HG02852 (cell line): ENCODE measurements around the gene HSPA12A.

ENCODE experiments used
- ATAC-seq: cut with Tn5 transposase; IDR thresholded peaks from one replicate; pipeline ENCODE4 v1.9.1; 2021; ENCODE audit warnings: mild to moderate bottlenecking, moderate library complexity; ENCODE audit not compliant: unreplicated experiment

The HSPA12A gene

DNA sequence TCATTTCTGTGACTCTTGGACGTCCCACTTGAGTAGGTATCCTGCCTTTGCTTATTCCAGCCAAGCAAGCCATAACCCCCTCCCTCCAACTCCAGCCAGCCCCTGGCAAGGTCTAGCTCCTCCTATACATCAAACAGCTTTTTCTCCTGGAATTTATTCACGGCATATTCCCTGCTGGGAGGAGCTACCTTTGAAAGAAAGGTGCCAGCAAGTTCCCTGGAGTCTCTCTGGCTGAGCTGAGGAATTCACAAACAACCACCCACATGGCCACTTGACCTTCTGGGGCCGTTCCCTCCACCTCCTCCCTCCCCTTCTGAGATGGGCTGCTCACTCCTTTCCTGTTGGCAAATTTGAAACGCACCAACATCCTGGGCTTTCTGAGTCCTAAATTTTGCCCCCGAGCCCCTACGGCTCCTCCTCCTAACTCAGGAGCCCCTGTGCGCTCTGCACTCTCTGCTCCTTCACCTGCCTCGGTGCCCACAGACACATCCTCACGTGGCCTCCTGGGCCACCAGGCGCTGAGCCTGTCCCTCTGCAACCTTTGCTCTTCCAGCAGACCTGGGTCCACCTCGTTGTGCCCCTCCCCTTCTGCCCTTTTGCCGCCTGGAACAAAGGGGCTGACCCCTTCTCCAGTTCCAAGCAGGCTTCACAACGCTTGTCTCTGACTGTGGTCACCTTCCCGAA is 48.0 kb downstream of the HSPA12A start:
- no peak for ATAC-seq

DNA sequence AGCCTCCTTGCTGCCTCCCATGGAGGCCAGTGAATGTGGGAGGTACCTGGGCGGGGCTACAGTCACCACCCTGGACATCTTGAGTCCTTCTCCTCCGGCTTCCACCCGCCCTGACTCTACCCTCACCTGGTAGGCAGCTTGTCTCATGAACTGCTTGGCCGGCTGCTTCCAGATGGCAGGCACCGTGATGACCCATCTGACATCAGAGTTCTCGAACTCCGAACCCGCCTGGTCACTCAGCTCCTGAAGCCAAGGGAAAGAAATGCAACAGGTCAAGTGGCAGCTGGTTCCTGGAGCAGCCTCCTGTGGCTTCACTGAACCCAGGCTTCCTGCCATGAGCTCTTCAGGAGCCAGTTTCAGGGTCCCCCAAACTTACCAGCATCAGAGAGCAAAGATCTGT is 50.1 kb downstream of the HSPA12A start:
- ATAC-seq = no peak

DNA sequence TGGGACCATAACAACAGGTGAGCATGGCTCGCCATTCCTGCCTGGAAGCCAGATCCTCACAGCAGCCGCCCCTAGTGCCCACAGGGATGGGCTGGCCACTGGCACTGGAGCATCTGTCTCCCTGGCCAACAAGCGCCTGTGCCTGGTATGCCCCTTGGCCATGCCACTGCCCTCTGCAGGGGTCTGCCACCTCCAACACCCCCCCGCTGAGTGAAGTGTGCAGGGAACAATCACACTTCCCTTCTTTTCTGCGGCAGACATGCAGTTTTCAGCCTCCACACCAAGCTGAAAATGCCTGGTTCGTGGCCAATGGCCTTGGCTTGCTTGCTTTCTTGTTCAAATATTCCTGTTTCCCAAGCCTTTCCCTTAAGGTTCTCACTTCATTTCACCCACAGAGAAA is 50.7 kb downstream of the HSPA12A start:
- no peak for ATAC-seq

DNA sequence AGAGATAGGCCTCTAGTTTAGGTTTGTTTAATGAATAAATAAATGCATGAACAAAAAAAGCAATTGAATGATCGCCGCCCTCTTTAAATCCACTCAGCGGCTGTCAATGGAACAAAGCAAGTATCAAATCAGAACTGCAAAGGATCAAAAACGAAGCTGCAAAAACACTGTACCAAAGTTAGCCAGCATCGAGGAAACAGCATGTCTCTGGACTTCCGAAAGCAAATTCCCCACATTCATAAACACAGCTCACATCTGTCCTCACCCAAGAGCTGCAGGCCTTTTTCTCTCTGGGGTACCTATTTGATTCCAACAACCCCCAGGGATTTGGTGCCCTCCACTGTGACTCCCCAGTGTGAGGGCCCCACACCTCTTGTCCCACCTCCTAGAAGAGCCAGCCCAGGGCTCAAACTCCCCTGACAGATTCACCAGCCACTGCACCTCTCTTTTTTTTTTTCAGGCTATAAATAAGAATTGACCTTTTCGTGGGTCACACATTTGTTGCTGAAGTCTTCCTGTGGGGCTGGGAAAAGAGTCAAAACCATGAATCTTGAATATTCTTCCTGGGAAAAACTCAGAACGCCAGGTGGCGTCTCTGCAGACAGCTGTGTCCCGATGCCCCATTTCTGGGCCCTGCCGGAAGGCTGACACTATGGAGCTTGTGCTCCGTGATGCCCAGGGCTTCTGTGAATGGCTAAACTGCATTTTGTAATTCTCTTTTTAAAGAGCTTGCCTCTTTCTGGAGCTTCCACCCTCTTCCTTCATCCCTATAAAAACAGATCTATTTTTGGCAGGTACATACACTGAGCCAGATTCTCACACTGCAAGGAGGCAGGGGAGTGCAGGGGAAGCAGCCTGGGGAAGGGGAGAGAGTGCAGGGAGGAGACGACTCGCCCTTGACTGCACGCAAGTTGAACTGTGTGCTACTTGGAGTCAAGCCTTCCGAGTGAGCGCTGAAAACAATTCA is 51.7 kb downstream of the HSPA12A start:
- no peak for ATAC-seq

DNA sequence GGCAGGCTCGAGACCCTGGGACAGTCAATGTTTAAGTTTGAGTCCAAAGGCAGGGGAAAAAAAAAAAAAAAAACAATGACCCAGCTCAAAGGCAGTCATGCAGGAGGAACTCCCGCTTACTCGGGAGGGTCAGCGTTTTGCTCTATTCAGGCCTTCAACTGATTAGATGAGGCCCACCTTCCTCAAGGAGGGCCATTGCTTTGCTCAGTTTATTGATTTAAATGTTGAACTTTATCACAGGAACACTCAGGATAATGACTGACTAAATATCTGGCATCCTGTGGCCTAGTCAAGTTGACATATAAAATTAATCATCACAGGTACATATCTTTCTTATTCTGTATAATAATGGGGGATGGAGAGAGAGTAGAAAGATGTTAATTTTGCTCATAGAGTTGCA is 52.6 kb downstream of the HSPA12A start:
- no peak for ATAC-seq

DNA sequence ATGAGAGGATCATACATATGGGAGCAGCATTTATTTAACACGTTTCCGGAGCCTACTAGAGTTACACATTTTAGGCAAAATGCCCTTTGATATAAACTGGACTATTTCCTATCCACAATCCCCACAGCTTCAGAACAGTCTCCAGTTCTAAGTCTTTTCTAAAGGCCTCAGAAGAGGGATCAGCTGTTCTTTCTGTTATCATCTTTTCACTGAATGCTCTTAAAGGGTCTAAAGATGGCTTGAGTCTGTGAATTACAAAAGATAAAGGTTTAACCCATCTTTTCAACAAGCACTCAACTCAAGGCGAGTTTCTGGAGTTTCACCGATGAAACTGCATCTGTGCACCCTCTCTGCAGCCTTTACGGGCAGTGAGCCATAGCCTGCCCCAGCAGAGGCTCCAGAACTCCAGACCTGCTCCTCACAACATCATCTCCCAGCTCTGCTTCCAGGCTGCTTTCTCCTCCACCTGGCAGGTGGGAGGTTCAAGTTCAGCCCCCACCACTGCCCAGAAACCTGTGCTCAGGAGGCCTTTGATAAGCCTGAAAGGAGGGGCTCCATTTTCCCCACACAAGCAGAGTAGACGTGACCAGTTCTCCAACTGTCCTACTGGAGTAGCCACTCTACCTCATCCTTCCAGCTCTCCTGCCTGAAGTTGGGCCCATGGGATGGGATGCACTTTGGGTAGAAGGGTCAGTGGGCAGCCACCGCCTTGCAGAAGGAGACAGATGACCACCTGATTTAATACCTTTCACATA is 53.4 kb downstream of the HSPA12A start:
- ATAC-seq = no peak

DNA sequence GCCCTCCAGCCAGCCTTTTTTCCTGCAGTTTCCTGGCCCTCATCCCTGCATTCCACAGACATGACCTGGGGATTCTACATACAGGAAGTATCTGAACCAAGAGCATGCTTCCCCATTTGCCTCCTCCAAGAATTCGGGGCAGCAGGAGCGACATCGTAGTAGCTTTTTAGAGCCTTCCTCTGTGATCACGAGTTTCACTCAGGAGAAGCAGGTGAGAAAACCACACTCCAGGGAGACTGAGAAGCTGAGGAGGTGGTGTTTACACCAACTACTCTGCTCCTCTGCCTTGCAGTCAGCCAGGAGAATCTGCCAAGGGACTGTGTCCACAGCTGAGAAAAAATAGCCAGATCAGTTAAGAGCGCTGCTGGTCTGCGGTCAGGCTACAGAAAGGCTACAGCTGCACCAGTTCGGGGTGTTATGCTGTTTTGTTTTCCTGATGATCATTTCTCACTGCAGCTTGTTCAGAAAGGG is 54.1 kb downstream of the HSPA12A start:
- no peak for ATAC-seq

DNA sequence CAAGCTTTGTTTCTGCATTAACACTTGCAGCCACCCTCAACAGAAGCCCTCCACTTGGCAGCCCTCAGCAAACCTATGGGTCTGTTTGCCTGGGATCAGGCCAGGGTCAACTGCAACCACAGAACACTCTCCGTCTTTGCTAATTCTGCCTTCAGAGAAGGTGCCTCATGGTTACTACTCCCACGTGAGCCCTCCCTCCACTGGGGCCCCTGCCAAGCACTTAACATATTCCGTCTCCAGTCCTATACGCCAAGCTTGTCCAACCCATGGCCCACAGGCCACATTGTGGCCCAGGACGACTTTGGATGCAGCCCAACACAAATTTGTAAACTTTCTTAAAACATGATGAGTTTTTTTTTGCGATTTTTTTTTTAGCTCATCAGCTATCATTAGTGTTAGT is 54.7 kb downstream of the HSPA12A start:
- ATAC-seq = no peak

DNA sequence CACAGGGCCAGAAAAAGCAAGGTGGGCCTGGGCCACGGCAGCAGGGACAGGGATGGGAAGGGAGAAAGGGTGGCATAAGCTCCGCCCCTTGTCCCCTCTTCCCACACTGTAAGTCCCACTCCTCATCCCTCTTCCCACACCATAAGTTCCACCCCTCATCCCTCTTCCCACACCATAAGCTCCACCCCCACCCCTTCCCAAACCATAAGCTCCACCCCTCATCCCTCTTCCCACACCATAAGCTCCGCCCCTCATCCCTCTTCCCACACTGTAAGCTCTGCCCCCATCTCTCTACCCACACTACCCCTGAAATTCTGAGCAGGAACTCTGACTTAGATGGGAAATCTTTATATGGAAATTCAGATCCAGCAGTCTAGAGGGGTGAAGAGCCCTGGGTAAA is 55.7 kb downstream of the HSPA12A start:
- no peak for ATAC-seq

DNA sequence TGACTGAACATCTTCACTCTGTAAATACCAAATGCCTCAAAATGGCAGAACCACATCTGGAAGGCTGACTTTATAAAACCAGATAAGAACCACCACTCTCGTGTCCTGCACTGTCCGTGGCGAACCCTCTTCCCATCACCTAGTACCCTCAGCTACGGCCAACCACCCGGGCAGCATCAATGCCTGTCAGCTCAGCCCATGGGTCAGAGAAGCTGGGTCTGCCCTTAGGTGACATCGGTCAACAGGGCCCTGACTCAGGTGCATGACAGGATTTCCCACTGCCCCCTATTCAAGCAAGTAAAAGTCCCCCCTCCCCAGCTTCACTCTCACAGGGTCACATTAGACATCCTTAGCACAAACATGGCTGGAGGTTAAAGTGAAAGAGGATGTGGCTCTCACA is 56.6 kb downstream of the HSPA12A start:
- ATAC-seq = no peak

DNA sequence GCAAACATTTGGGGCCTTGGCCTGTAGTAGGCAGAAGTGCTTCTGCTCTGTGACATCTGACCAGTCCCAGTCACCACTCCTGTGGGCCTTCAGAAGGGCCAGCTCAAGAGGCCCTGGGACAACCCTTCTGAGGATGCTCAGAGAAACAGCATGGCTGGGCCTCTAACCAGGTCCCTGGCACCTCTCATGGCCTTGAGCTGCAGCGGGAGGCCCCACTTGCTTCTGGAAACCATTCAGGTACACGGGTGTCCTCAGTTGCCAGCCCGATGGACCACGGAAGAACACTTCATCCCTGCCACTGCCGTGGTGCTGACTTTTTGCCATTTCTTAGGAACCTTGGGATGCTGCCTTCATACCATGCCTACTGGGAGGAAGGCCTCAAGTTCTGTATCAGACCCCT is 57.6 kb downstream of the HSPA12A start:
- ATAC-seq = no peak

DNA sequence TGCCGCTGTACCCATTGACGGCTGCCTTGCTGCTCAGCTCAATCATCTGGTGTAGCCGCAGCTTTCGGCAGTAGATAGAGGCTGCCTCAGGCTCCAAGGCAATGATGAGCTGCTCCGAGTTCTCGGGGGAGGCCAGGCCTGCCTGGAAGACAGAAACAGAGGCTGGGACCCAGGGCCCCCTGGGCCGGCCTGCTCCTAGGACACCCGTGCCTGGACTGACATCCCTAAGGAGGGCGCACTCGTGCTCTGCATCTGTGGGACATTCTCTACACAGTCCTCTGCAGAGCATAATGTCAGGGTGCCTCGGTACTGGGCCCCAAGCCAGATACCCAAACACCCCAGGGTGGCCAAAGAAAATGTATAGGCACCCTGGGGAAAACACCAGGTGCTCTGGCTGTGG is 58.5 kb downstream of the HSPA12A start:
- ATAC-seq = no peak

DNA sequence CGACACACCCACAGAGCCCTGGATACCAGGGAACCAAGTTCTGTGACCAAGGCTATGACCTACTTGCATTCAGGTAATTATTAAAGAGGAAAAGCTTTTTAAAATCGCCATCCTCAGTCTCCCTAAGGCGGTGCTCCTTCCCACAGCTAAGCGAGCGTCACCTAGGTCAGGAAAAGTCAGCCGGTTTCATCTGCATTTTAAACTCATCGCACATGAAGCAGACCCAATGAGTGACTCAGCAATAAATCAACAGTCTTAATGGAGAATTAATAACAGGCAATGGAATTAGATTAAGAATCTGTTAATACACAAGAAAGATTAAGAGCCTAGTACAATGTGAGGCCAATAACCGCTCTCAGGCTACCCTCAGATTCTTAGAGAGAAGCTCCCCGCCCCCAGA is 59.2 kb downstream of the HSPA12A start:
- no peak for ATAC-seq

DNA sequence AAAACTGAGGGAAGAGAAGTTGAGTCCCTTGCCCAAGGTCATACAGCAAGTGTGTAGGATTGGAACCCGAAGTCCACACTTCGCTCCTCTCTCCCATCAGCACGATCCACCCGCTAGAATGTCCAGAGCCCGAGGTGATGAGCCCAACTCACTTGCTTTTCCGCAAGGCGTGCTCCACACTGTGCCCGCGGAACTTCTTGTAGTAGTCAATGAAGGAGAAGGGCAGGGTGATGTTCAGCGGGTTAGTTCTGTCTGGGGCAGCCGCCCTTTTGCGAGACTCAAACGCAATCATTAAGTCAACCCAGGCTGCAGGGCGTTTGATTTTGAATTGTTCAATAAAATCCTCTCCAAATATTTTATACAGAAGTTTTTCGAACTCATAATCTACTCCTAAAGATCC is 63.0 kb downstream of the HSPA12A start:
- ATAC-seq = no peak

DNA sequence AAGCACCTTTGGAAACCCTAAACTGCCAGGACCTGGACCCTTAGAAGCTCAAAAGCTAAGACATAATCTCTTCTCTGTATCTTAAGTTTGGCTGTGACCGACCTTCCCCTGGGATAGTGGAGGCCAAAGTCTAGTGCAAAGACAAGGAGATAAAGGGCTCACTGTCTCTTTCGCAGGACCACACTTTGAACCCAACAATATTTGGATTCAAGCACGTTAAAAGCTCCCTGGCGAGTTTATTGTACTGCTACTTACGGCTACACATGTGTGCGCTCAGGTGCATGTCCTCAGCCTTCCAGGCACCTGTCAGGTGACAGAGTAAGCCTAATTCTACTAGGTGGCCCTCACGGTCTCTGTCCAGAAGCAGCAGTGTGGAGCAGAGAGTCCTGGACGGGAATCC is 65.7 kb downstream of the HSPA12A start:
- ATAC-seq = no peak

DNA sequence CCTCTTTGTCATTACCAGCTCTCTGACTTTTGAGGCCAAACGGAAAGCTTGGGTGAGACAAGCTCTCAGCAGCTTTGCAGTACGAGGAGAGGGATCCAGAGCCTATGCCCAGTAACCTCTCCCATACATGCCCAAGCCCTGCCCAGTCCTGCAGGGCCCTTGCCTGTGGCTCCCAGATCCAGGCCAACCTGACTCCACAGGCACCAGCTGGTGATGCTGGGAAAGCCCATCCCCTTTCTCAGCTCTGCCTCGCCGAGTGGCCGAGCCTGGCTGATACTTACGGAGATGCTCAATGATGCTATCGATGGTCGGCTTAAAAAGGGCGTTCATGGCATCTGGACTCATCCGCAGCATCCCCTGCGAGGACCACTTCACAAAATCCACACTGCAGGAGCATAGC is 66.2 kb downstream of the HSPA12A start:
- no peak for ATAC-seq

DNA sequence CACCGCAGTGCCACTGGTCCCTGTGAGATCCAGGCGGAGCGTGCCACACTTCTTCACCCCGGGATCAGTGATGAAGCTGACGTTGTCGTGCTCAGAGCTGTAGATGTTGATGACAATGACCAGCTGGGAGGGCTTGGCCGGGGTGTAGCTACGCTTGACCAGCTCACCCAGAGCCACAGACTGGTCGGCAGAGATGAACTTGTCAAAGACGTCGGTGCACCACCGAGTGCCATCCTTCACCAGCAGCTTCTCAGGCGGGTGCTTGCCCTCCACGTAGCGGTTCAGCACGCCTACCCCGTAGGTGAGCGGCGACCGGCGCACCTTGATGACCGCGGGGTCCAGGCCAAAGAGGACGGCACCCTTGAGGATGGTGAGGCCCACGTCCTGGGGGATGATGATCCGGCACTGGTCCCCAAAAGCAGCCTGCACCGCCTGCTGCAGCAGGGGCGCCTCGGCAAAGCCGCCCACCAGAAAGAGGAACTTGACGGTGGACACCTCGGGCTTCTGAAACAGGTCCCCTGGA is 67.4 kb downstream of the HSPA12A start:
- ATAC-seq = no peak

DNA sequence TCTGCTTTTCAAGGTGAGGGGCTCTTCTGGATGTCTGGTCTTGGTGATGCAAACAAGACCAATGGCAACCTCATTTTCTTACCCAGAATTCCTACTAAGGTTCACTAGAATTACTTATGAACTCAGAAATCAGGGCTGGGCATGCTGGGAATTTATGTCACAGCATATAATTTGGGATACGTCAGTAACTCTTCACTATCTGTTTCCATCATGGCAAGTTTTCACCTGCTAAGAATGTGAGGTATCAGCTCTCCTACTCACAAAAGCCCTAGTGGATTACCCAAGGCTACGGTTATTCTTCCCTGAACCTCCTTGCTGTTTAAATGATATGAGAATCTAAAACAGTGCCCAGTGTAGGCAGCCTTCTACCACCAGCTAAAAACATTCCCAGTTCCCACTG is 68.5 kb downstream of the HSPA12A start:
- ATAC-seq = no peak

DNA sequence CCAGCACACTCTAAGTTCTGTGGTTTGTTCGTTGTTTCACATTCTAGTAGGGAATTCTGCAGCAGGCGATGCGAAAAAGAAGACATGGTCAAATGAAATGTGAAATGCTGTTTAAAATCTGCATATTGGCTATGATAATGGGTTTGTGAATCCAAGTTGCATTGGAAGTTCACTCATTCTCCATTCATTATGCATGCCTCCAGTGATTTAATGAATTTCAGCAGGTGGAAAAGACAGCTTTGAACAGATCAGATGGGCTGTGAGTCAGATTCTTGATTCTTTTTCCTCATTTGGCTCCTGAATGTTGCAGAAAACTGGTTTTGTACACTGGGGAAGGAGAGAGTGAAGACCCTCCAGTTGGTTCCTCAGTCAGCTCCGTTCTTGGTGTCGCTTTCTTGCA is 69.5 kb downstream of the HSPA12A start:
- ATAC-seq = no peak

DNA sequence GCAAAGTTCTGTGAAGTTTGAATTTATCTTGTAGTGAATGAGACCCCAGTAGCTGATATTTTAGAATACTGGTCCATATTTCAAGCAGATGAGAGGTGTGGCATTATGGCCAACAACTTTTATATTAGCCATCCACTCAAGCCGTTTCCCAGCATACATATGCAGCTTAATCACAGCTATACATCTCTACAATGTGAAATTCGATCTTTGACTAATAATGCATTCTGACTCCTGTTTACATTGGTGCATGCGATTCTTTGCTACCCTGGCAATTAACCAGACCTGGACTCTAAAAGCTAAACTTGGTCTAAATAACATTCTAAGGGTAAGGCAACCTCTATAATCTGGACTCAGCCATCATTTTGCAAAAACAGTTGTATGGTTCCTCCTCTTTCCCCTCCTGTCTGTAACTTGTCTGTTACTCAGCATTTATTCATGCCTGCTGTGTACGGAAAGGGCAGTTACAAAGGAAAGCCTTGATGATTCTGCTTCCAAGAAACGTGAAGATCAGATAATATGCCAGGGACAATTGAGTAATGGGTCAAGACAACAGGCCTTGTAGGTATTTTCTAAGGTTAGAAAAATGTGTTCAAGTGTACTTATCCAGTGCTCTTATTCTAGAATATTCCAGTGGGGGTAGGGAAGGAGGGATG is 71.0 kb downstream of the HSPA12A start:
- no peak for ATAC-seq

DNA sequence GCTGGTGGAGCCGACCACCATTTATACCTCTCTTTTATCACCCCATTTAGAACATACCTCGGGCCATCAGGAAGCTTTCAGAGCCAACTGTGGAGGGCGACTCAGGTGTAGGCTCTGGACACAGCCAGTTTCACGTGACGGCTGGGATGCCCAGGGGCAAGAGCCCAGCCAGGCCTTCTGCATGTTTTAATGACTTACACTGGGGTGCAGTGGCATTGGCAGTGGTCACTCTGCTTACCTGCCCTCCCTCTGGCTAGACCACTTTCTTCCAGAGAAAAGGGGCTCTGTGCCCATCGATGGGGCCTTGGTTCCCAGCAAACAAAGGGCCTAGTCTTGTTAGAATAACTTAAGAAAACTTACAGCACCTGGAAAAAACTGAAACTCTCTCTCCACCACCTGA is 71.7 kb downstream of the HSPA12A start:
- no peak for ATAC-seq
